GM23248 (cell line): ENCODE measurements around the gene RIPPLY2. TPM values are rescaled to one million over a fixed set of nuclear protein-coding genes. Genes with fewer than 3 reads are reported as not detected.

Source experiments
- DNase-seq: peaks from one replicate; pipeline ENCODE4 v3.0.0-alpha.2; 2015
- H2AFZ ChIP-seq: fragments of 200-600 bp; sonication (generic); 2 replicates; pipeline ENCODE4 v1.6.1; 2016; ENCODE audit warnings: antibody characterized with exemption
- H3F3A ChIP-seq: fragments of 200-600 bp; sonication (generic); 2 replicates; pipeline ENCODE4 v1.6.1; 2016; ENCODE audit warnings: mild to moderate bottlenecking, antibody characterized with exemption, mixed run types; ENCODE audit not compliant: insufficient read depth
- H3K27ac ChIP-seq: fragments of 200-600 bp; sonication (generic); 2 replicates; pipeline ENCODE4 v1.5.1; 2016; ENCODE audit warnings: mild to moderate bottlenecking
- H3K27me3 ChIP-seq: fragments of 200-600 bp; sonication (generic); replicated peaks from 2 replicates; pipeline ENCODE4 v1.6.1; 2016; ENCODE audit warnings: mild to moderate bottlenecking; ENCODE audit not compliant: insufficient read depth
- H3K36me3 ChIP-seq: fragments of 200-600 bp; sonication (generic); 2 replicates; pipeline ENCODE4 v1.6.1; 2016; ENCODE audit warnings: low read depth, mild to moderate bottlenecking
- H3K4me1 ChIP-seq: fragments of 200-600 bp; sonication (generic); 2 replicates; pipeline ENCODE4 v1.6.1; 2016; ENCODE audit warnings: mild to moderate bottlenecking; ENCODE audit not compliant: insufficient read depth
- H3K4me2 ChIP-seq: fragments of 200-600 bp; sonication (generic); one replicate; pipeline ENCODE4 v1.6.1; 2016; ENCODE audit warnings: mild to moderate bottlenecking; ENCODE audit not compliant: unreplicated experiment
- H3K4me3 ChIP-seq: fragments of 200-600 bp; sonication (generic); 2 replicates; pipeline ENCODE4 v1.5.1; 2016; ENCODE audit warnings: mild to moderate bottlenecking
- H3K79me2 ChIP-seq: fragments of 200-600 bp; sonication (generic); 2 replicates; pipeline ENCODE4 v1.6.1; 2016; ENCODE audit warnings: mild to moderate bottlenecking; ENCODE audit not compliant: insufficient read depth
- H3K9ac ChIP-seq: fragments of 200-600 bp; sonication (generic); 2 replicates; pipeline ENCODE4 v1.6.1; 2016; ENCODE audit warnings: mild to moderate bottlenecking
- H3K9me2 ChIP-seq: fragments of 200-600 bp; sonication (generic); 2 replicates; pipeline ENCODE4 v1.6.1; 2016; ENCODE audit warnings: mixed run types, mild to moderate bottlenecking, moderate library complexity; ENCODE audit not compliant: insufficient read depth
- H3K9me3 ChIP-seq: fragments of 200-600 bp; sonication (generic); one replicate; pipeline ENCODE4 v1.6.1; 2017; ENCODE audit warnings: low read depth
- H4K20me1 ChIP-seq: fragments of 200-600 bp; sonication (generic); 2 replicates; pipeline ENCODE4 v1.6.0; 2016; ENCODE audit not compliant: insufficient read depth
- EZH2 ChIP-seq: fragments of 200-600 bp; sonication (generic); IDR thresholded peaks from 2 replicates; pipeline ENCODE4 v1.6.1; 2018; ENCODE audit warnings: antibody characterized with exemption, mild to moderate bottlenecking; ENCODE audit not compliant: insufficient read depth, poor library complexity, severe bottlenecking
- EZH2phosphoT487 ChIP-seq: fragments of 200-600 bp; sonication (generic); IDR thresholded peaks from 2 replicates; pipeline ENCODE4 v1.6.1; 2018; ENCODE audit warnings: antibody characterized with exemption, moderate library complexity, mild to moderate bottlenecking, low read depth; ENCODE audit not compliant: insufficient read depth
- WGBS, 2 experiments: methylation state at CpG; one replicate each; pipeline ENCODE4 v1.1.6; 2015 to 2017; ENCODE audit warnings: low lambda C conversion rate in 2 of 2, low coverage in 1 of 2; ENCODE audit errors: missing lambda C conversion rate in 2 of 2; 5-methylcytosine and 5-hydroxymethylcytosine counted together
- in situ Hi-C: fragments of 300-500 bp; cut with MboI; formaldehyde crosslinking; loops from 2 replicates; pipeline ENCODE4 v1.15.0; 2020
- polyA plus RNA-seq: library from polyadenylated mRNA; unstranded; fragments of >200 nt; fragmentation: Nextera tagmentation; extraction: Ambion mirVana; gene quantifications from 2 replicates; pipeline ENCODE4 v1.2.1, GENCODE V29; 2016
- total RNA-seq: library from RNA; depleted of rRNA; stranded (reverse); fragments of >200 nt; shearing (Covaris generic); gene quantifications from 2 replicates; pipeline ENCODE4 v1.2.3, GENCODE V29; 2014

RIPPLY2 gene
- total and polyA plus RNA-seq, 2 experiments from 2014 or later: not detected

DNA sequence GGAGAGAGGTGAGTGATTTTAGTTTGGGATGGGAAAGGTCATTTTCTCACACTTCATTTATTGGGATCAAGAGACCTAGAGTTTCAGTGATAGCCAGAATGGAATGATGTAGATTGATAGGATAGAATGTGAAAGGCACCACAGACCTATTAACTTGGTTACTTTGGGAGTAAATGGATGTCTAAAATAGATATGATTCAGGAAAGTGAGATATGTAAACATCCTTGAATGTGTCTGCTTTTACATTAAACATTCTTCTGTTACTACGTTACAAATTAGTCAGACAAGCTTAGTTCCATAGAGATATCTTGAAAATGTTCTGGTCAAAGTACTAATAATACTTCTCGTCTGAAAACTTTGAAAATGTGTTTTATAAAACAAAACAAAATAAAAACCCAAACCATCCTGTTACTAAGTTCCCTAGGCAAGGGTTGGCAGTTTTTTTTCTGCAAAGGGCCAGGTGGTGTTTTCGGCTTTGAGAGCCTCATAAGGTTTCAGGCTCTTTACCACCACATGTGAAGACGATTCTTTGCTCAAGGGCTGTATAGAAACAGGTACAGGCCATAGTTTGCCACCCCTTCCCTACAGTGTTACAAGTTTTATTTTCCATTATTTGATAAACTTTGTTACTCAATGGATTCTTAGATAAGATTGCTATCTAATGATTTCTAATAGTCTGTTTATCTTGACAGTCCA, 9.8 kb downstream of the RIPPLY2 start:
- no peaks in the 10 kb centered on the region for H3K27me3 ChIP-seq
- H3K9me2 ChIP-seq: no peaks in the 10 kb centered on the region
- peaks cover 40% of the 10 kb centered on the region for H3K79me2 ChIP-seq
- 0 out of 2 replicates have a peak, but pooled peaks cover 4% of the 10 kb centered on the region for H4K20me1 ChIP-seq
- in situ Hi-C loops: no loop called here
- no peak for TF ChIP-seq EZH2
- no peak overlapping the region for H2AFZ ChIP-seq
- 93 to 96% methylated on average over 4 of the region's 4 CpGs for WGBS, 2 experiments
- no peak for DNase-seq
- H3K4me2 ChIP-seq: no peak overlapping the region
- no peak overlapping the region for H3K4me3 ChIP-seq
- peaks cover 15% of the 10 kb centered on the region for H3K4me1 ChIP-seq
- H3F3A ChIP-seq: peaks cover 18% of the 10 kb centered on the region
- no peak overlapping the region for H3K9ac ChIP-seq
- H3K27ac ChIP-seq: no peak overlapping the region
- no peaks in the 10 kb centered on the region for H3K36me3 ChIP-seq
- H3K9me3 ChIP-seq: no peaks in the 10 kb centered on the region

DNA sequence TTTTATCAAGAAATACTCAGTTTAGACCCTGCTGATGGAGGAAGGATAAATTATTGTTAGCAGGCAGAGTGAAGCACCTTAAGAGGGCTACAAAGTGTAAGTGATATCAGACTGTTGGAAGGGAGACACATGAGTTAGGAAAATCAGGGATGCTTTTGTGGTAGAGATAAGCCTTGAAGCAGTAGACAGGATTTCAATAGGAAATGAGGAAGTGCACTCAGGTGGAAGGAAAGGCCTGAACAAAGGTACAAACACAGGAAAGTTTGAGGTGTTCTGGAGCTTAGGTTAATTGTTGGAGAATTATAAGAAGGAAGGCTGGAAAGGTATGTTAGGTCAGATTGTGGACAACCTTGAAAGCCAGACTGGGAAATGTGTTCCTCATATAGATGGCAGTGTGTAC, 13.9 kb downstream of the RIPPLY2 start:
- Histone ChIP-seq H3K27me3 (no peaks in the 10 kb centered on the region), H4K20me1 (no peaks in the 10 kb centered on the region), H3K4me2 (peak overlapping the region; percentile 31), H3K9me2 (no peaks in the 10 kb centered on the region), H3K4me3 (no peak overlapping the region), H3F3A (peaks cover 29% of the 10 kb centered on the region), H2AFZ (peak overlapping the region; percentile 62), H3K36me3 (no peaks in the 10 kb centered on the region), H3K4me1 (peaks cover 20% of the 10 kb centered on the region), H3K9ac (peak overlapping the region; percentile 56), H3K79me2 (peaks cover 33% of the 10 kb centered on the region), H3K9me3 (no peaks in the 10 kb centered on the region), H3K27ac (peak overlapping the region; percentile 88)
- TF ChIP-seq EZH2phosphoT487 (no peak), EZH2 (no peak)
- no peak for DNase-seq
- in situ Hi-C loops: no loop called here

DNA sequence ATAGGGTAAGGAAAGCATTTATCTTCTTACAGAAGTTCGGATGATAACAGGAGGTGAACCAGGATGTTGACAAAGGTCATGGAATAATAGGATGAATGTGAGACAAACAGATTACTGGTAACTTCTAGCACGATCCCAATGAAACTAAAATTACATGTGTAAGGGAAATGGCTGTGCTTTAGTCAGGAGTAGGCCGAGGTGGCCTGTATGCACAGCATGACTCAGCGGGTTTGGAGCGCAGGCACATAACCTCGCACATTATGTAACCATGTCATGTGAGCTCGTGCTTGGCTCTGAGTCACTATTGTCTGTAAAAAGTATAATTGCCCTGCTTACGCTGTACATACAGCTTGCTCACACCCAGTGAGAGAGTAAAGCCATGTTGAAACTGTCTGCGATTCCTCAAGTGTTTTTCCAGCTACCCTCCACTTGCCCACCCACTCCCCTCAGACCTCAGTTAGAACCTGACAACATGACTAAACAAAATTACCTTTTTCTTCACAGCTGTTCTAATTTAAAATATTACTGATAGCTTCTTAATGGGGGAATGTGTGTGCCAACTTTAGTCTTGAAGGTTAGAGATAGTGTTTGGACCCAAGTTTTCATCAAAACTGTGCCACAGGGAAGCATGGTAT, 14.5 kb downstream of the RIPPLY2 start:
- DNase-seq: peak; percentile 100
- Histone ChIP-seq H3K9ac (peak overlapping the region; percentile 57), H3K4me1 (peaks cover 20% of the 10 kb centered on the region), H3K9me3 (no peaks in the 10 kb centered on the region), H3K4me3 (peak overlapping the region; percentile 17; the same call in 1 of the 2 replicates), H3K79me2 (peaks cover 29% of the 10 kb centered on the region), H3K27ac (peak overlapping the region; percentile 88), H3K27me3 (no peaks in the 10 kb centered on the region), H4K20me1 (no peaks in the 10 kb centered on the region), H3K4me2 (peak overlapping the region; percentile 61), H3K36me3 (no peaks in the 10 kb centered on the region), H3F3A (peaks cover 29% of the 10 kb centered on the region), H2AFZ (peak overlapping the region; percentile 62), H3K9me2 (no peaks in the 10 kb centered on the region)
- 0 to 7% methylated on average over 9 of the region's 9 CpGs for WGBS, 2 experiments
- TF ChIP-seq EZH2 (no peak), EZH2phosphoT487 (no peak)
- in situ Hi-C loops: no loop called here

DNA sequence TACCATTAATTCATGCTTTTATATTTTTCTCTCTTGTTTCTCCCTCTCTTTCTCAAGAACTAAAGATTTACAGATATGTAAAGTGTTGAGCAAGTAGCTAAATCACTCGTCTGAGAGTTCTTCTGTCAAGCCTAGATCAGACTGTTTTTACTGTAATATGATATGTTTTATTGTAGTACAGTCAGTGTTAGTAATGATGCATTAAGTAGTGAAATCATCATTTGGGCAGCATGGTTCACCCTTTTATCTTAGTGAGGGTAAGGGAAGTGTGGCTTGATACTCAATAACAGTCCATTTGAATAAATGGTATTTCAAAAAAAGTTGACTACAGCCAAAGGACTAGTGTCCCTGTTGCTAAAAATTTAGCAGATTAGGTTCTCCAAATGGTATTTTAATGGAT, 15.5 kb downstream of the RIPPLY2 start:
- H3K9me2 ChIP-seq: no peaks in the 10 kb centered on the region
- H3K36me3 ChIP-seq: no peaks in the 10 kb centered on the region
- 0 to 3% methylated on average over 1 of the region's 1 CpG for WGBS, 2 experiments
- peak overlapping the region; percentile 61 for H3K4me2 ChIP-seq
- peak overlapping the region; percentile 88 for H3K27ac ChIP-seq
- peak; percentile 82 for DNase-seq
- H3K27me3 ChIP-seq: no peaks in the 10 kb centered on the region
- in situ Hi-C loops: no loop called here
- no peaks in the 10 kb centered on the region for H4K20me1 ChIP-seq
- H3K79me2 ChIP-seq: peaks cover 20% of the 10 kb centered on the region; the same call in 1 of the 2 replicates
- no peaks in the 10 kb centered on the region for H3K9me3 ChIP-seq
- H3K4me1 ChIP-seq: peaks cover 20% of the 10 kb centered on the region
- H3K4me3 ChIP-seq: no peak overlapping the region
- TF ChIP-seq EZH2 (no peak), EZH2phosphoT487 (0 out of 2 replicates have a peak, but pooled peaks have one; percentile 56)
- H2AFZ ChIP-seq: no peak overlapping the region
- H3K9ac ChIP-seq: peak overlapping the region; percentile 57
- H3F3A ChIP-seq: peaks cover 29% of the 10 kb centered on the region
